ENCODE results near the gene SPTSSB.

DNA sequence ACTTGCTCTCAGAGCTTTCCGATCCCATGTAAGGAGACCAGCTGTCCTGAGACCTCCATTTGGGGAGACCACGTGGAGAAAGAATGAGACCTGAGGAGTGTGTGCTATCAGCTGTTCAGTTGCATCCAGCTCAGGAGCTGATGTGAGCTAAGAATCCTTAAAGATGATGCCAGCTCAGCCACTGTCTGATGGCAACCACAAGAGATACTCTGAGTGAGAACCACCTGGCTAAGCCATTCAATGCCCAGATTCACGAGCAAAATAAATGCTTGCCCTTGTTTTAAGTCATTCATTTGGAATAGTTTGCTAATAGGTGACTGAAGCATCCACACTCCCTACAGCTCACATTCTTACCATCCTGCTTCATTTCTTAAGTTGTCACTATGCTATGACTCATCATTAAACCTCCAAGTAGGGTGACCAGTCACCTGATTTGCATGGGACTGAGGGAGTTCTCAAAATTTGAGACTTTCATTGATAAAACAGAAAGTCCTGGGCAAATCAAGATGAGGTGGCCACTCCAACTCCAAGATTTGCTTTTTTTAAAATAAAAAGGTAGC, 56.4 kb downstream of the SPTSSB start:
- TF ChIP-seq POLR2AphosphoS5 (IDR thresholded peaks at IDR 0.05): no peak
- TF ChIP-seq CTCF (IDR thresholded peaks at IDR 0.05): no peak
- TF ChIP-seq EP300 (IDR thresholded peaks at IDR 0.05): no peak
- no peak for TF ChIP-seq POLR2A (IDR thresholded peaks at IDR 0.05)

Measured in gastroesophageal sphincter (tissue), 3 donors.